A549 (cell line): ENCODE data around the gene SEC14L5. TPM values are rescaled to one million over a fixed set of nuclear protein-coding genes. Genes with fewer than 3 reads are reported as not detected.

ENCODE experiments used
- ATAC-seq, 2 experiments: fragments of 200-7000 bp in 1 of 2; fragments of >200 bp in 1 of 2; cut with Nextera tagmentation in 1 of 2; cut with Tn5 transposase in 1 of 2; 3 replicates each; pipeline versions ENCODE4 v1.8.0 to v1.9.1; 2018 to 2020; ENCODE audit warnings: mild to moderate bottlenecking in 1 of 2, moderate library complexity in 1 of 2
- CTCF ChIA-PET: fragments of 300-600 bp; sonication (Branson Sonifier 250); formaldehyde crosslinking; extraction: SDS; loops from one replicate; lab custom pipeline; 2021; ENCODE audit warnings: antibody characterized with exemption, inconsistent platforms; lab: Yijun Ruan, JAX
- POLR2A ChIA-PET: fragments of 350-600 bp; formaldehyde crosslinking; extraction: SDS; loops from one replicate; lab custom pipeline; 2021; ENCODE audit warnings: antibody characterized with exemption, inconsistent platforms; lab: Yijun Ruan, JAX
- DNase-seq, 2 experiments: peaks; one replicate each; pipeline versions ENCODE4 v3.0.0 to v3.0.0-alpha.2; 2011 to 2016; ENCODE audit warnings: low read depth in 1 of 2, low spot score in 1 of 2
- FAIRE-seq: peaks from 2 replicates; lab custom pipeline; 2011; peaks lifted over from hg19 to GRCh38; lab: Jason Lieb, UNC
- H3K27ac ChIP-seq, 2 experiments: fragments of >200 bp; sonication (Bioruptor Twin); formaldehyde crosslinking; 3 replicates each; pipeline ENCODE4 v1.5.1; 2016 to 2017
- H3K4me1 ChIP-seq: fragments of >200 bp; sonication (Bioruptor Twin); formaldehyde crosslinking; 3 replicates; pipeline ENCODE4 v1.6.1; 2016
- H3K4me2 ChIP-seq: fragments of >200 bp; sonication (Bioruptor Twin); formaldehyde crosslinking; 3 replicates; pipeline ENCODE4 v1.6.1; 2016
- H3K4me3 ChIP-seq: fragments of >200 bp; sonication (Bioruptor Twin); formaldehyde crosslinking; 3 replicates; pipeline ENCODE4 v1.5.1; 2016
- H3K9me3 ChIP-seq: fragments of >200 bp; sonication (Bioruptor Twin); formaldehyde crosslinking; 3 replicates; pipeline ENCODE4 v1.6.1; 2016
- ATOH8 ChIP-seq: fragments of 250-450 bp; sonication (Bioruptor Pico); IDR thresholded peaks from 2 replicates; pipeline ENCODE4 v1.5.0; 2020; ENCODE audit warnings: low read depth, mild to moderate bottlenecking, moderate library complexity
- BCL3 ChIP-seq: fragments of >200 bp; sonication (Bioruptor Twin); formaldehyde crosslinking; IDR thresholded peaks from 3 replicates; pipeline ENCODE4 v1.6.1; 2016
- BHLHE40 ChIP-seq: IDR thresholded peaks from 2 replicates; pipeline ENCODE4 v1.6.1; 2012; ENCODE audit warnings: low read depth, low read length, inconsistent platforms
- CBX2 ChIP-seq: fragments of 200-600 bp; sonication (generic); IDR thresholded peaks from 2 replicates; pipeline ENCODE4 v1.6.1; 2016; ENCODE audit warnings: low read depth, mild to moderate bottlenecking, borderline replicate concordance
- CTCF ChIP-seq: fragments of >200 bp; sonication (Bioruptor Twin); formaldehyde crosslinking; IDR thresholded peaks from 3 replicates; pipeline ENCODE4 v1.5.1; 2016
- E2F6 ChIP-seq: IDR thresholded peaks from 2 replicates; pipeline ENCODE4 v1.6.1; 2012; ENCODE audit warnings: low read depth, borderline replicate concordance
- EHMT2 ChIP-seq: fragments of 200-600 bp; sonication (generic); IDR thresholded peaks from 2 replicates; pipeline ENCODE4 v1.6.1; 2016; ENCODE audit warnings: antibody characterized with exemption, low read depth, mild to moderate bottlenecking, moderate library complexity
- ELK1 ChIP-seq: fragments of 150-350 bp; IDR thresholded peaks from 2 replicates; pipeline ENCODE4 v1.6.1; 2014; ENCODE audit warnings: low read depth, mild to moderate bottlenecking, low read length
- ESRRA ChIP-seq: fragments of 150-350 bp; IDR thresholded peaks from 2 replicates; pipeline ENCODE4 v1.6.1; 2014; ENCODE audit warnings: mild to moderate bottlenecking, low read length, borderline replicate concordance
- FOSL2 ChIP-seq, 2 experiments: fragments of 450-650 bp in 1 of 2; fragments of >200 bp in 1 of 2; sonication (Bioruptor Twin) in 1 of 2; formaldehyde crosslinking; IDR thresholded peaks; 2 replicates each; pipeline versions ENCODE4 v1.5.0 to v1.6.1; 2016 to 2020; ENCODE audit warnings: mild to moderate bottlenecking in 1 of 2, moderate library complexity in 1 of 2
- HDAC2 ChIP-seq: fragments of 200-600 bp; sonication (generic); IDR thresholded peaks from 2 replicates; pipeline ENCODE4 v1.6.1; 2016
- HES2 ChIP-seq: fragments of >200 bp; sonication (Bioruptor Twin); formaldehyde crosslinking; IDR thresholded peaks from 2 replicates; pipeline ENCODE4 v1.6.1; 2016
- HEYL ChIP-seq: fragments of 250-450 bp; sonication (Bioruptor Pico); IDR thresholded peaks from 2 replicates; pipeline ENCODE4 v1.8.0; 2021; ENCODE audit warnings: mild to moderate bottlenecking, moderate library complexity
- HOXA7 ChIP-seq: fragments of 250-450 bp; sonication (Bioruptor Pico); IDR thresholded peaks from 2 replicates; pipeline ENCODE4 v1.5.0; 2020; ENCODE audit warnings: mild to moderate bottlenecking, moderate library complexity
- JUN ChIP-seq, 2 experiments: fragments of >200 bp; sonication (Bioruptor Twin); formaldehyde crosslinking; IDR thresholded peaks; 2 replicates in 1 of 2; 3 replicates in 1 of 2; pipeline ENCODE4 v1.6.1; 2016 to 2017
- JUNB ChIP-seq: fragments of >200 bp; sonication (Bioruptor Twin); formaldehyde crosslinking; IDR thresholded peaks from 2 replicates; pipeline ENCODE4 v1.6.1; 2016
- KDM1A ChIP-seq: fragments of 200-600 bp; sonication (generic); IDR thresholded peaks from 2 replicates; pipeline ENCODE4 v1.6.1; 2016; ENCODE audit warnings: low read depth, mild to moderate bottlenecking
- KDM5A ChIP-seq: fragments of 200-600 bp; sonication (generic); IDR thresholded peaks from 2 replicates; pipeline ENCODE4 v1.6.1; 2016; ENCODE audit warnings: antibody characterized with exemption, mild to moderate bottlenecking
- MAX ChIP-seq: IDR thresholded peaks from 2 replicates; pipeline ENCODE4 v1.6.1; 2012
- MAZ ChIP-seq: fragments of 150-350 bp; IDR thresholded peaks from 2 replicates; pipeline ENCODE4 v1.6.1; 2014; ENCODE audit warnings: antibody characterized with exemption, low read depth, low read length, borderline replicate concordance
- MYC ChIP-seq: IDR thresholded peaks from 2 replicates; pipeline ENCODE4 v1.6.1; 2012; ENCODE audit warnings: mild to moderate bottlenecking, inconsistent platforms, low read length, improper control_type of control experiment, borderline replicate concordance
- NR3C1 ChIP-seq: fragments of >200 bp; sonication (Bioruptor Twin); formaldehyde crosslinking; IDR thresholded peaks from 3 replicates; pipeline ENCODE4 v1.6.1; 2017
- RNF2 ChIP-seq: fragments of 200-600 bp; sonication (generic); IDR thresholded peaks from 2 replicates; pipeline ENCODE4 v1.6.1; 2016; ENCODE audit warnings: low read depth, mild to moderate bottlenecking, antibody characterized with exemption, moderate library complexity, borderline replicate concordance
- WGBS: methylation state at CpG from one replicate; pipeline ENCODE4 v1.1.6; 2017; ENCODE audit errors: missing lambda C conversion rate; 5-methylcytosine and 5-hydroxymethylcytosine counted together
- polyA plus RNA-seq, 4 experiments: library from polyadenylated mRNA; depleted of rRNA in 3 of 4; stranded (reverse); fragments of >200 nt; fragmentation: RNase III in 1 of 4; extraction: RNeasy Plus Mini Kit Qiagen cat#74134 plus additional on column Dnase treatment in 1 of 4; gene quantifications; 2 replicates in 3 of 4; 3 replicates in 1 of 4; pipeline ENCODE4 v1.2.3, GENCODE V29; 2011 to 2017

SEC14L5 gene
- polyA plus RNA-seq, 2 of the 4 experiments (the other 2 are of a cell fraction) = 0.03 to 0.05 TPM

GRCh38 chr16:4944333-4945281 lies 13.5 kb upstream of the SEC14L5 start (continued):
- TF ChIP-seq ATOH8 (CRISPR knock-in tag) (peak; percentile 91), MYC (peak; percentile 48; the same call in 1 of the 2 replicates), MAX (peak; percentile 93), JUNB (peak; percentile 99), HOXA7 (CRISPR knock-in tag) (no peak), JUN (IDR thresholded peaks at IDR 0.05) (peak; percentile 94), RNF2 (no peak), NR3C1 (no peak)

GRCh38 chr16:4945560-4946502 lies 12.3 kb upstream of the SEC14L5 start:
- Histone ChIP-seq H3K9me3 (no peaks in the 10 kb centered on the region), H3K4me2 (peak overlapping the region; percentile 78), H3K4me1 (peaks cover 52% of the 10 kb centered on the region), H3K4me3 (no peak overlapping the region), H3K27ac (peak overlapping the region; percentile 88 to 92)
- no peak for FAIRE-seq
- ChIA-PET POLR2A (interaction anchor here (1.4 kb wide), 1 partner anchor 211 kb away, joined by 9 read pairs; the partner anchor contains the start of genes ANKS3 and DNAAF8), CTCF (interaction anchor here (0.6 to 2.9 kb wide), 5 partner anchors 10 to 81 kb away, joined by 3 to 21 read pairs (median 7); no protein-coding TSS in a partner anchor)
- peak; percentile 16 to 32; a peak in 3 of 6 replicates for ATAC-seq
- DNase-seq = peak; percentile 74
- TF ChIP-seq ATOH8 (CRISPR knock-in tag) (no peak), HEYL (CRISPR knock-in tag) (no peak), ESRRA (no peak), HES2 (no peak), KDM5A (no peak), EHMT2 (no peak), HDAC2 (no peak), MAX (0 out of 2 replicates have a peak, but pooled peaks have one; percentile 31), CBX2 (no peak), FOSL2 (IDR thresholded peaks at IDR 0.05) (peak; percentile 50), FOSL2 (CRISPR knock-in tag; IDR thresholded peaks at IDR 0.05) (peak; percentile 62), HOXA7 (CRISPR knock-in tag) (no peak), BCL3 (no peak), JUNB (peak; percentile 39), E2F6 (no peak), BHLHE40 (no peak), CTCF (no peak), MAZ (no peak), KDM1A (0 out of 2 replicates have a peak, but pooled peaks have one; percentile 60), ELK1 (no peak)
- TF ChIP-seq, all 56 proteins: peak for 4
- 26% methylated on average over 8 of the region's 11 CpGs for WGBS
